ENCODE data around the gene LARGE1. TPM values are rescaled to one million over a fixed set of nuclear protein-coding genes. Genes with fewer than 3 reads are reported as not detected.

Gene LARGE1
- total and polyA plus RNA-seq, 2 of the 13 experiments (the other 11 are each of a cell fraction or from before 2014, with no cell fraction given) = 8.4 to 11.0 TPM

GRCh38 chr22:33835265-33835664 lies 85.0 kb downstream of the LARGE1 start:
- ChIA-PET POLR2A (no interaction called here), CTCF (ENCODE audit: low intra/inter-chr PET ratio, low total read pairs) (no interaction called here)
- DNase-seq (ENCODE audit: low spot score) = no peak
- Histone ChIP-seq H3K27me3 (ENCODE audit: control insufficient read depth in 1 of 2, insufficient read depth in 2 of 2, low read length in 2 of 2) (no peaks in the 10 kb centered on the region), H3K4me1 (ENCODE audit: insufficient read depth, low read length) (peaks cover 11% of the 10 kb centered on the region), H4K20me1 (ENCODE audit: insufficient read depth, low read length) (no peaks in the 10 kb centered on the region), H3K79me2 (ENCODE audit: insufficient read depth, low read length) (no peaks in the 10 kb centered on the region), H3K36me3 (replicated peaks in 1 of 2; ENCODE audit: control insufficient read depth in 1 of 2, insufficient read depth in 2 of 2, low read length in 2 of 2) (0 out of 5 replicates have a peak, but pooled peaks cover 0 to under 1% of the 10 kb centered on the region in 2 experiments), H3K9ac (ENCODE audit: insufficient read depth, low read depth, low read length) (no peak overlapping the region), H3K4me3 (replicated peaks in 1 of 3; ENCODE audit: insufficient read depth in 1 of 3, low read depth in 2 of 3, low read length in 3 of 3) (no peak overlapping the region), H3K4me2 (ENCODE audit: low read depth, low read length) (no peak overlapping the region), H2AFZ (ENCODE audit: low read length) (no peak overlapping the region), H3K27ac (ENCODE audit: extremely low read length, insufficient read depth, low read length) (no peak overlapping the region), H3K9me3 (ENCODE audit: low read length) (no peaks in the 10 kb centered on the region)
- TF ChIP-seq FOXJ3 (CRISPR knock-in tag; IDR thresholded peaks at IDR 0.05; ENCODE audit: borderline replicate concordance) = no peak
- no peak for TF ChIP-seq ZNF616 (CRISPR knock-in tag; IDR thresholded peaks at IDR 0.05; ENCODE audit: low read depth)
- TF ChIP-seq CREM (IDR thresholded peaks at IDR 0.05) = no peak
- TF ChIP-seq CREM (CRISPR knock-in tag; IDR thresholded peaks at IDR 0.05) = no peak
- TF ChIP-seq EEA1 (CRISPR knock-in tag; IDR thresholded peaks at IDR 0.05; ENCODE audit: borderline replicate concordance) = no peak
- TF ChIP-seq HOXA3 (CRISPR knock-in tag; IDR thresholded peaks at IDR 0.05) = no peak
- TF ChIP-seq ZNF430 (CRISPR knock-in tag; IDR thresholded peaks at IDR 0.05) = no peak
- TF ChIP-seq ZNF670 (CRISPR knock-in tag; IDR thresholded peaks at IDR 0.05; ENCODE audit: borderline replicate concordance) = no peak
- TF ChIP-seq DMTF1 (CRISPR knock-in tag; IDR thresholded peaks at IDR 0.05) = no peak
- no peak for TF ChIP-seq YEATS4 (CRISPR knock-in tag; IDR thresholded peaks at IDR 0.05; ENCODE audit: borderline replicate concordance)
- no peak for TF ChIP-seq ZNF281 (CRISPR knock-in tag; IDR thresholded peaks at IDR 0.05; ENCODE audit: borderline replicate concordance)
- WGBS (ENCODE audit: low lambda C conversion rate) = 88% methylated on average over 4 of the region's 5 CpGs
- intact Hi-C loops (cut with micrococcal nuclease; ENCODE audit: unreplicated experiment) = no loop called here
- no TSS peak for BruUV-seq (replicated peaks)
- no peak for ATAC-seq
- FAIRE-seq = no peak
- in situ Hi-C loops (cut with HindIII; ENCODE audit: extremely low pct_ligation_motif_present, low pct_unique_long_range_greater_than_20kb) = no loop called here
